ENCODE results near the gene MINK1. TPM values are rescaled to one million over a fixed set of nuclear protein-coding genes. Genes with fewer than 3 reads are reported as not detected.

Gene MINK1
- total RNA-seq, 1 donor from 2014 or later, result 117 TPM

DNA sequence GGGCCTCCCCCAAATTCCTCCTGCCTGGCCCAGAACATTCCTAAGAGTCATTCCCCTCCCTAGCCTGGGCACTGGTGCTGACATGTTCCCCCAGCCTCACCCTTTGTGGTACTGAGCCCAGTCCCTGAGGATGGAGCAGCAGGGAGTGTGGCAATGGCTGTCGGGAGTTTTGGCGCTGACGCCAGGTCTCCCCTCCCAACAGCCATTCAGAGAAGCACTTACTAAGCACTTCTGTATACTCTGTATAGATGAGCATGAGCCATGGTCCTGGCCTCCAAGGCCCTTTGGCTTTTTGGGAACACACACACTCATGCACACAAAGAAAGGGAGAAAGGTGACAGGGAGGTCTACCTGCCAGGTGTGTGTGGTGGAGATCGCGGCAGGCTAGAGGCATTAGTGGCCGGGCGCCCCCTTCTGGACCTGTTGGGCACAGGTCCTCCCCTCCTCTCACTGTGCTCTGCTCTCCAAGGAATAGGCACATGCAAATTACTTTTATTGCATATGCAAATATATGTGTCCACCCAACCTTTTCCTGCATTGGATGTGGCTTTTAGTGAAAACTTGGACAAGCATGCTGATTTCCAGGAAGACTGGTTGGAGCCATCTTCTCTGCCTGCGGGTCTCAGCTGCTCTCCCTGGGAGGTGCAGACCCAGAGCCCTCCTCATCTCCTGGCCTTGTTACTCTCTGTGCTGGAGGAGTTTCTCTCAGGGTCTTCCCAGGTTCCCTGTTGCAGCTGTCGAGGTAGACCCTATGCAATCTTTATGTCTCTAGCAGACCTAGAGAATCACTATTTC lies 48.8 kb downstream of the MINK1 start:
- H3K4me3 Mint-ChIP-seq, result no peak overlapping the region
- no peaks in the 10 kb centered on the region for H3K9me3 Mint-ChIP-seq
- H3K36me3 Mint-ChIP-seq, result peaks cover 10% of the 10 kb centered on the region
- H3K27ac Mint-ChIP-seq, result no peak overlapping the region
- TF ChIP-seq, protein P1, sequence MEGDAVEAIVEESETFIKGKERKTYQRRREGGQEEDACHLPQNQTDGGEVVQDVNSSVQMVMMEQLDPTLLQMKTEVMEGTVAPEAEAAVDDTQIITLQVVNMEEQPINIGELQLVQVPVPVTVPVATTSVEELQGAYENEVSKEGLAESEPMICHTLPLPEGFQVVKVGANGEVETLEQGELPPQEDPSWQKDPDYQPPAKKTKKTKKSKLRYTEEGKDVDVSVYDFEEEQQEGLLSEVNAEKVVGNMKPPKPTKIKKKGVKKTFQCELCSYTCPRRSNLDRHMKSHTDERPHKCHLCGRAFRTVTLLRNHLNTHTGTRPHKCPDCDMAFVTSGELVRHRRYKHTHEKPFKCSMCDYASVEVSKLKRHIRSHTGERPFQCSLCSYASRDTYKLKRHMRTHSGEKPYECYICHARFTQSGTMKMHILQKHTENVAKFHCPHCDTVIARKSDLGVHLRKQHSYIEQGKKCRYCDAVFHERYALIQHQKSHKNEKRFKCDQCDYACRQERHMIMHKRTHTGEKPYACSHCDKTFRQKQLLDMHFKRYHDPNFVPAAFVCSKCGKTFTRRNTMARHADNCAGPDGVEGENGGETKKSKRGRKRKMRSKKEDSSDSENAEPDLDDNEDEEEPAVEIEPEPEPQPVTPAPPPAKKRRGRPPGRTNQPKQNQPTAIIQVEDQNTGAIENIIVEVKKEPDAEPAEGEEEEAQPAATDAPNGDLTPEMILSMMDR (IDR thresholded peaks at IDR 0.05; ENCODE audit: unreplicated experiment), result peak; percentile 75
- no peaks in the 10 kb centered on the region for H3K27me3 Mint-ChIP-seq (ENCODE audit: low read depth)
- H3K4me1 Mint-ChIP-seq, result peaks cover 9% of the 10 kb centered on the region
- DNase-seq (ENCODE audit: low spot score in 2 of 2, unreplicated experiment in 2 of 2), result peak in 1 of 2 experiments; percentile 78

DNA sequence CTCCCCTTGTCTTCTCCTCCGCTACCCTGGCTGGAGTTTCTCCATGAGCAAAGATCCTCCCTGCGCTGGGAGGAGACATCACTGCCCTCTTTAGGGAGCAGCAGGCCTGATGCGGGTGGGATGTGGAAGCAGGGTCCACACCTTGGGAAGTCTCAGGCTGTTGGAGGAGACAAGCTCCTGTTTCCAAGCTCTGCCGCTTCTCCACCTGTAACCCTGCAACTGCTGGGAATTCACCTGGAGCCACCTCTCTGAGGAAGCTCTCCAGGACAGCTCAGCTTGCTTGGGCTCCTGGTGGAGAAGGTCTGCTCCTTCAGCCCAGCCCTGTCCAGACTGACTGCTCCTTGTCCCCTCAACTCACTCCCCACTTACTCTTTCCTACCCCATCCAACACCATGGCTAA lies 51.3 kb downstream of the MINK1 start:
- peaks cover 16% of the 10 kb centered on the region for H3K36me3 Mint-ChIP-seq
- no peak overlapping the region for H3K27ac Mint-ChIP-seq
- no peak for DNase-seq (ENCODE audit: low spot score in 2 of 2, unreplicated experiment in 2 of 2)
- no peaks in the 10 kb centered on the region for H3K27me3 Mint-ChIP-seq (ENCODE audit: low read depth)
- H3K9me3 Mint-ChIP-seq, result no peaks in the 10 kb centered on the region
- no peak overlapping the region for H3K4me3 Mint-ChIP-seq
- TF ChIP-seq, protein P1 (IDR thresholded peaks at IDR 0.05; ENCODE audit: unreplicated experiment), result no peak
- H3K4me1 Mint-ChIP-seq, result peaks cover 9% of the 10 kb centered on the region

GRCh38 chr17:4886830-4887229 lies 53.7 kb downstream of the MINK1 start:
- no peaks in the 10 kb centered on the region for H3K9me3 Mint-ChIP-seq
- TF ChIP-seq, protein P1 (IDR thresholded peaks at IDR 0.05; ENCODE audit: unreplicated experiment), result no peak
- H3K4me1 Mint-ChIP-seq, result peaks cover 1% of the 10 kb centered on the region
- H3K27ac Mint-ChIP-seq, result no peak overlapping the region
- H3K27me3 Mint-ChIP-seq (ENCODE audit: low read depth), result no peaks in the 10 kb centered on the region
- no peak for DNase-seq (ENCODE audit: low spot score in 2 of 2, unreplicated experiment in 2 of 2)
- peaks cover 16% of the 10 kb centered on the region for H3K36me3 Mint-ChIP-seq
- H3K4me3 Mint-ChIP-seq, result no peak overlapping the region

DNA sequence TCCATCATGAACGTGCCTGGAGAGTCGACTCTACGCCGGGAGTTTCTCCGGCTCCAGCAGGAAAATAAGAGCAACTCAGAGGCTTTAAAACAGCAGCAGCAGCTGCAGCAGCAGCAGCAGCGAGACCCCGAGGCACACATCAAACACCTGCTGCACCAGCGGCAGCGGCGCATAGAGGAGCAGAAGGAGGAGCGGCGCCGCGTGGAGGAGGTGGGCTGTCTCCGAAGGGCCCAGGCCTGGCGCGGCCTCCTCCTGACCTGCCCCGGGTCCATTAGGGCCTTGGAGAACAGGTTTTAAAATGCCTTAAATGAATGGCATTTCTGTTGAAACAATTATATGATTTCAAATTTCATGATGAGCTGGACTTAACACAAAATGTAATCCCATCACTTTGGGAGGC lies 54.4 kb downstream of the MINK1 start:
- Mint-ChIP-seq H3K27me3 (ENCODE audit: low read depth) (no peaks in the 10 kb centered on the region), H3K4me1 (no peaks in the 10 kb centered on the region), H3K9me3 (no peaks in the 10 kb centered on the region), H3K27ac (no peak overlapping the region), H3K36me3 (peaks cover 18% of the 10 kb centered on the region), H3K4me3 (no peak overlapping the region)
- no peak for DNase-seq (ENCODE audit: low spot score in 2 of 2, unreplicated experiment in 2 of 2)
- TF ChIP-seq, protein P1 (IDR thresholded peaks at IDR 0.05; ENCODE audit: unreplicated experiment), result no peak

GRCh38 chr17:4891411-4892410 lies 58.6 kb downstream of the MINK1 start:
- Mint-ChIP-seq H3K27me3 (ENCODE audit: low read depth) (no peaks in the 10 kb centered on the region), H3K36me3 (peaks cover 17% of the 10 kb centered on the region), H3K9me3 (no peaks in the 10 kb centered on the region), H3K4me1 (no peaks in the 10 kb centered on the region), H3K4me3 (no peak overlapping the region), H3K27ac (no peak overlapping the region)
- DNase-seq (ENCODE audit: low spot score in 2 of 2, unreplicated experiment in 2 of 2), result no peak
- TF ChIP-seq, protein P1 (IDR thresholded peaks at IDR 0.05; ENCODE audit: unreplicated experiment), result no peak
